Right lobe of liver (tissue), 6 donors: ENCODE measurements around the gene SEMA6B. TPM values are rescaled to one million over a fixed set of nuclear protein-coding genes. Genes with fewer than 3 reads are reported as not detected.

Experiments
- ATAC-seq, 4 donors: fragments of 200-7000 bp; cut with Tn5 transposase; one replicate each; pipeline ENCODE4 v1.9.1; 2020; ENCODE audit warnings: mild to moderate bottlenecking in 4 of 4, moderate library complexity in 4 of 4
- DNase-seq, 3 donors: peaks; one replicate each; pipeline ENCODE4 v3.0.0-alpha.2; 2020
- H3K27ac ChIP-seq, 3 donors: fragments of 200-600 bp; one replicate each; pipeline ENCODE4 v1.8.0; 2022
- H3K27me3 ChIP-seq, 2 donors: fragments of 200-600 bp; one replicate each; pipeline ENCODE4 v1.8.0; 2022
- H3K36me3 ChIP-seq, 4 donors: fragments of 200-600 bp; sonication (generic) in 1 of 4; one replicate each; pipeline versions ENCODE4 v1.5.1 to v1.8.0; 2017 to 2022; ENCODE audit warnings: control low read depth in 1 of 4
- H3K4me1 ChIP-seq, 4 donors: fragments of 200-600 bp; sonication (generic) in 1 of 4; one replicate each; pipeline versions ENCODE4 v1.5.1 to v1.8.0; 2017 to 2022; ENCODE audit warnings: control low read depth in 1 of 4
- H3K4me3 ChIP-seq, 3 donors: fragments of 200-600 bp; one replicate each; pipeline ENCODE4 v1.8.0; 2022
- H3K9me3 ChIP-seq, 4 donors: fragments of 200-600 bp; sonication (generic) in 1 of 4; one replicate each; pipeline versions ENCODE4 v1.5.1 to v1.8.0; 2017 to 2022; ENCODE audit warnings: control low read depth in 1 of 4
- POLR2A ChIP-seq: fragments of 450-650 bp; IDR thresholded peaks from one replicate; pipeline ENCODE4 v1.6.1; 2017; ENCODE audit warnings: antibody characterized with exemption, mild to moderate bottlenecking
- WGBS: methylation state at CpG from one replicate; pipeline ENCODE4 v1.1.6; 2018; ENCODE audit warnings: low coverage, low lambda C conversion rate; ENCODE audit not compliant: insufficient coverage; ENCODE audit errors: missing lambda C conversion rate; 5-methylcytosine and 5-hydroxymethylcytosine counted together
- intact Hi-C, 2 donors: fragments of 100-400 bp; cut with DNase I; formaldehyde crosslinking; loops; one replicate each; pipeline versions ENCODE4 v1.11.2 to v1.14.1; 2022
- total RNA-seq, 6 experiments: library from RNA; depleted of rRNA in 2 of 6; stranded (reverse); fragments of >200 nt in 2 of 6; fragmentation: NEBNext Ultra II Directional in 3 of 6; extraction: Animal tissue kit (Norgen Biotek cat#: 25700) in 3 of 6; gene quantifications; one replicate each; pipeline versions ENCODE4 v1.1.0 to v1.2.4, GENCODE V29; 2016 to 2023
- TF ChIP-seq, protein P1 (sequence below), 4 donors: fragments of 200-600 bp in 3 of 4; fragments of 450-650 bp in 1 of 4; IDR thresholded peaks; one replicate each; pipeline versions ENCODE4 v1.5.1 to v1.8.0; 2016 to 2022; ENCODE audit warnings: antibody characterized with exemption in 4 of 4, mild to moderate bottlenecking in 2 of 4
- donor health status: DM: no; HTN: yes; CAD: no.
- donor health status: DM: no; HTN: no; CAD: no.
- donor health status: DM: no; HTN: no; CAD: no.
- donor health status: DM: no; HTN: yes; CAD: no.
- donor health status: DM: no; HTN: yes; CAD: no.

Gene SEMA6B
- total RNA-seq, 6 experiments from 2014 or later: 1.0 to 6.5 (median 2.3) TPM

- H3K27me3 ChIP-seq: no peaks in the 10 kb centered on the region
- no peak for DNase-seq
- WGBS: 67% methylated on average over 8 of the region's 9 CpGs
- no peaks in the 10 kb centered on the region for H3K9me3 ChIP-seq
- no peak overlapping the region for H3K4me3 ChIP-seq
- H3K4me1 ChIP-seq: peaks cover 0 to 3% (median 0%) of the 10 kb centered on the region in 4 donors
- no peak for ATAC-seq
- H3K36me3 ChIP-seq: no peaks in the 10 kb centered on the region
- no peak overlapping the region for H3K27ac ChIP-seq
- intact Hi-C loops: no loop called here
- TF ChIP-seq, protein P1, sequence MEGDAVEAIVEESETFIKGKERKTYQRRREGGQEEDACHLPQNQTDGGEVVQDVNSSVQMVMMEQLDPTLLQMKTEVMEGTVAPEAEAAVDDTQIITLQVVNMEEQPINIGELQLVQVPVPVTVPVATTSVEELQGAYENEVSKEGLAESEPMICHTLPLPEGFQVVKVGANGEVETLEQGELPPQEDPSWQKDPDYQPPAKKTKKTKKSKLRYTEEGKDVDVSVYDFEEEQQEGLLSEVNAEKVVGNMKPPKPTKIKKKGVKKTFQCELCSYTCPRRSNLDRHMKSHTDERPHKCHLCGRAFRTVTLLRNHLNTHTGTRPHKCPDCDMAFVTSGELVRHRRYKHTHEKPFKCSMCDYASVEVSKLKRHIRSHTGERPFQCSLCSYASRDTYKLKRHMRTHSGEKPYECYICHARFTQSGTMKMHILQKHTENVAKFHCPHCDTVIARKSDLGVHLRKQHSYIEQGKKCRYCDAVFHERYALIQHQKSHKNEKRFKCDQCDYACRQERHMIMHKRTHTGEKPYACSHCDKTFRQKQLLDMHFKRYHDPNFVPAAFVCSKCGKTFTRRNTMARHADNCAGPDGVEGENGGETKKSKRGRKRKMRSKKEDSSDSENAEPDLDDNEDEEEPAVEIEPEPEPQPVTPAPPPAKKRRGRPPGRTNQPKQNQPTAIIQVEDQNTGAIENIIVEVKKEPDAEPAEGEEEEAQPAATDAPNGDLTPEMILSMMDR (IDR thresholded peaks at IDR 0.05): no peak
- TF ChIP-seq POLR2A: no peak
These were observed 34.7 kb upstream of the SEMA6B start for GRCh38 chr19:4594201-4594600.

- Histone ChIP-seq H3K27me3 (no peaks in the 10 kb centered on the region), H3K36me3 (no peaks in the 10 kb centered on the region), H3K27ac (no peak overlapping the region), H3K9me3 (no peaks in the 10 kb centered on the region), H3K4me1 (peaks cover 0 to 3% (median 0%) of the 10 kb centered on the region in 4 donors), H3K4me3 (no peak overlapping the region)
- DNase-seq (no peak), ATAC-seq (no peak)
- no peak for TF ChIP-seq POLR2A
- TF ChIP-seq, protein P1 (IDR thresholded peaks at IDR 0.05): no peak
- intact Hi-C loops: no loop called here
- 54% methylated on average over 5 of the region's 6 CpGs for WGBS
These were observed 33.9 kb upstream of the SEMA6B start for GRCh38 chr19:4593409-4593851.

GRCh38 chr19:4592445-4592844 lies 33.0 kb upstream of the SEMA6B start:
- Histone ChIP-seq H3K36me3 (no peaks in the 10 kb centered on the region), H3K4me3 (no peak overlapping the region), H3K27me3 (no peaks in the 10 kb centered on the region), H3K27ac (no peak overlapping the region), H3K4me1 (peaks cover 0 to 3% (median 0%) of the 10 kb centered on the region in 4 donors), H3K9me3 (no peaks in the 10 kb centered on the region)
- no peak for DNase-seq
- no peak for TF ChIP-seq POLR2A
- TF ChIP-seq, protein P1 (IDR thresholded peaks at IDR 0.05): no peak
- ATAC-seq: no peak
- intact Hi-C loops: no loop called here
- WGBS: 70% methylated on average over 4 of the region's 5 CpGs

GRCh38 chr19:4591320-4591719 lies 31.8 kb upstream of the SEMA6B start:
- Histone ChIP-seq H3K9me3 (no peaks in the 10 kb centered on the region), H3K27me3 (no peaks in the 10 kb centered on the region), H3K36me3 (no peaks in the 10 kb centered on the region), H3K4me1 (peaks cover 0 to 3% (median 0%) of the 10 kb centered on the region in 4 donors), H3K4me3 (no peak overlapping the region), H3K27ac (no peak overlapping the region)
- no peak for TF ChIP-seq POLR2A
- TF ChIP-seq, protein P1 (IDR thresholded peaks at IDR 0.05): no peak
- 52% methylated on average over 6 of the region's 6 CpGs for WGBS
- DNase-seq: no peak
- no peak for ATAC-seq
- intact Hi-C loops: no loop called here

DNA sequence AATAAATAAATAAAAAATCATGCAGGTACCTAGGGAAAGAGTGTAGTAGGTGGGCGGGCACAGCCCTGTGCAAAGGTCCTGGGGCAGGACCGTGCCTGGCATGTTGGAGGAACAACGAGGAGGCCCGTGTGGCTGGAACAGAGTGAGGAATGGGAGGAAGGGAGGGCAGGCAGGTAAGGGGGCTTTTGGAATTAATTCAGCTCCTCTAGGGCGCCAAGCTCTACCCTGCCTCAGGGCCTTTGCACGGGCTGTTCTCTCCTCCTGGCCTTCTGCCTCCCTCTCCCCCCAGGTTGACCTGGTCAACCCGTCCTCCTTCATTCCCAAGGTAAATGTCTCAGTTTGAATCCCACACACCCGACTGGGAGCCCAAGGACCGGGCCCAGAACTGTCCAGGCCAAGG lies 31.1 kb upstream of the SEMA6B start:
- WGBS: 50% methylated on average over 2 of the region's 9 CpGs
- ATAC-seq (no peak), DNase-seq (no peak)
- H3K4me3 ChIP-seq: no peak overlapping the region
- no peaks in the 10 kb centered on the region for H3K27me3 ChIP-seq
- TF ChIP-seq POLR2A: no peak
- TF ChIP-seq, protein P1 (IDR thresholded peaks at IDR 0.05): no peak
- no peak overlapping the region for H3K27ac ChIP-seq
- intact Hi-C loops: no loop called here
- H3K36me3 ChIP-seq: no peaks in the 10 kb centered on the region
- no peaks in the 10 kb centered on the region for H3K4me1 ChIP-seq
- no peaks in the 10 kb centered on the region for H3K9me3 ChIP-seq
